ENCODE measurements around the gene VDAC2. TPM values are rescaled to one million over a fixed set of nuclear protein-coding genes. Genes with fewer than 3 reads are reported as not detected.

The VDAC2 gene
- total RNA-seq, 1 experiment from 2014 or later: 284 TPM

DNA sequence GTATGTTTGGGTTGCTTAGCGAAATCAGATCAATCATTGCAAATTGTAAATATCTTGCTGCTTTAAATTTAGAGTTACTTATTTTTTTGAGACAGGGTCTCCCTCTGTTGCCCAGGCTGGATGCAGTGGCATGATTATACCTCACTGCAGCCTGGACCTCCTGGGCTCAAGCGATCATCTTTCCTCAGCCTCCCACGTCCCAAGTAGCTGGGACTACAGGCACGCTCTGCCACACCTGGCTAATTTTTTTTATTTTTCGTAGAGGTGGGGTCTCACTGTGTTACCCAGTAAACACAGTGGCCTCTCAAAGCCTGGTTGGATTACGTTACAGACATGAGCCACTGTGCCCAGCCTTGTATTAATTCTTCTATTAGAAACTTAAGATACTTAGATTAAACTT lies 1.7 kb downstream of the VDAC2 start (continued):
- TF ChIP-seq, protein P1, sequence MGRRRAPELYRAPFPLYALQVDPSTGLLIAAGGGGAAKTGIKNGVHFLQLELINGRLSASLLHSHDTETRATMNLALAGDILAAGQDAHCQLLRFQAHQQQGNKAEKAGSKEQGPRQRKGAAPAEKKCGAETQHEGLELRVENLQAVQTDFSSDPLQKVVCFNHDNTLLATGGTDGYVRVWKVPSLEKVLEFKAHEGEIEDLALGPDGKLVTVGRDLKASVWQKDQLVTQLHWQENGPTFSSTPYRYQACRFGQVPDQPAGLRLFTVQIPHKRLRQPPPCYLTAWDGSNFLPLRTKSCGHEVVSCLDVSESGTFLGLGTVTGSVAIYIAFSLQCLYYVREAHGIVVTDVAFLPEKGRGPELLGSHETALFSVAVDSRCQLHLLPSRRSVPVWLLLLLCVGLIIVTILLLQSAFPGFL (CRISPR knock-in tag; IDR thresholded peaks at IDR 0.05; ENCODE audit: borderline replicate concordance): no peak
- TF ChIP-seq FOXP1 (CRISPR knock-in tag; IDR thresholded peaks at IDR 0.05; ENCODE audit: borderline replicate concordance) (no peak), JAZF1 (CRISPR knock-in tag; IDR thresholded peaks at IDR 0.05) (no peak), IRF2 (CRISPR knock-in tag; IDR thresholded peaks at IDR 0.05; ENCODE audit: borderline replicate concordance, low read depth) (no peak), TP53 (CRISPR knock-in tag; IDR thresholded peaks at IDR 0.05) (no peak)
- TF ChIP-seq, protein P2, sequence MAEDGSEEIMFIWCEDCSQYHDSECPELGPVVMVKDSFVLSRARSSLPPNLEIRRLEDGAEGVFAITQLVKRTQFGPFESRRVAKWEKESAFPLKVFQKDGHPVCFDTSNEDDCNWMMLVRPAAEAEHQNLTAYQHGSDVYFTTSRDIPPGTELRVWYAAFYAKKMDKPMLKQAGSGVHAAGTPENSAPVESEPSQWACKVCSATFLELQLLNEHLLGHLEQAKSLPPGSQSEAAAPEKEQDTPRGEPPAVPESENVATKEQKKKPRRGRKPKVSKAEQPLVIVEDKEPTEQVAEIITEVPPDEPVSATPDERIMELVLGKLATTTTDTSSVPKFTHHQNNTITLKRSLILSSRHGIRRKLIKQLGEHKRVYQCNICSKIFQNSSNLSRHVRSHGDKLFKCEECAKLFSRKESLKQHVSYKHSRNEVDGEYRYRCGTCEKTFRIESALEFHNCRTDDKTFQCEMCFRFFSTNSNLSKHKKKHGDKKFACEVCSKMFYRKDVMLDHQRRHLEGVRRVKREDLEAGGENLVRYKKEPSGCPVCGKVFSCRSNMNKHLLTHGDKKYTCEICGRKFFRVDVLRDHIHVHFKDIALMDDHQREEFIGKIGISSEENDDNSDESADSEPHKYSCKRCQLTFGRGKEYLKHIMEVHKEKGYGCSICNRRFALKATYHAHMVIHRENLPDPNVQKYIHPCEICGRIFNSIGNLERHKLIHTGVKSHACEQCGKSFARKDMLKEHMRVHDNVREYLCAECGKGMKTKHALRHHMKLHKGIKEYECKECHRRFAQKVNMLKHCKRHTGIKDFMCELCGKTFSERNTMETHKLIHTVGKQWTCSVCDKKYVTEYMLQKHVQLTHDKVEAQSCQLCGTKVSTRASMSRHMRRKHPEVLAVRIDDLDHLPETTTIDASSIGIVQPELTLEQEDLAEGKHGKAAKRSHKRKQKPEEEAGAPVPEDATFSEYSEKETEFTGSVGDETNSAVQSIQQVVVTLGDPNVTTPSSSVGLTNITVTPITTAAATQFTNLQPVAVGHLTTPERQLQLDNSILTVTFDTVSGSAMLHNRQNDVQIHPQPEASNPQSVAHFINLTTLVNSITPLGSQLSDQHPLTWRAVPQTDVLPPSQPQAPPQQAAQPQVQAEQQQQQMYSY (CRISPR knock-in tag; IDR thresholded peaks at IDR 0.05): no peak

DNA sequence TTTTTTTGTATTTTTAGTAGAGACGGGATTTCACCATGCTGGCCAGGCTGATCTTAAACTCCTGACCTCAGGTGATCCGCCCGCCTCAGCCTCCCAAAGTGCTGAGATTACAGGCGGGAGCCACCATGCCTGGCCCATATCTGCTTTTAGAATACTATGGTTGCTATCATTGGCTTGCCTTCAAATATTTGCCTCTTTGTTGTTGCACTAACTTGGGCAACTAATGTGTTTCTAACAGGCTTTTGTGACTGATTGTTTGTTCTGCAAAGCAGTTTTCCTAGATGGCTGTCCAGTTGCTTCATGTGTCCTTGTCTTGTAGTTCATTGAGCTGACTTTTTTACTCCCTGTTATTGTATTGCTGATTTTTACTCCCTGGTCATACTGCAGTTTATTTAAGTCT lies 9.7 kb downstream of the VDAC2 start:
- CTCF ChIA-PET: interaction anchor here (1.0 kb wide), 1 partner anchor 15 kb away, joined by 3 read pairs; the partner anchor contains the start of gene COMTD1
- Mint-ChIP-seq H3K27ac (peak overlapping the region; percentile 63), H3K4me1 (peaks cover 37% of the 10 kb centered on the region), H3K4me3 (no peak overlapping the region), H3K36me3 (peaks cover 92% of the 10 kb centered on the region), H3K9me3 (no peaks in the 10 kb centered on the region), H3K27me3 (ENCODE audit: low read depth) (no peaks in the 10 kb centered on the region)
- no peak for ATAC-seq
- TF ChIP-seq, protein P2 (CRISPR knock-in tag; IDR thresholded peaks at IDR 0.05): no peak
- TF ChIP-seq SMAD3 (CRISPR knock-in tag; IDR thresholded peaks at IDR 0.05; ENCODE audit: borderline replicate concordance) (no peak), JAZF1 (CRISPR knock-in tag; IDR thresholded peaks at IDR 0.05) (no peak), IRF2 (CRISPR knock-in tag; IDR thresholded peaks at IDR 0.05; ENCODE audit: borderline replicate concordance, low read depth) (no peak), ZNF423 (CRISPR knock-in tag; IDR thresholded peaks at IDR 0.05) (no peak), ZNF263 (CRISPR knock-in tag; IDR thresholded peaks at IDR 0.05; ENCODE audit: low read depth) (no peak)
- TF ChIP-seq, protein P3, sequence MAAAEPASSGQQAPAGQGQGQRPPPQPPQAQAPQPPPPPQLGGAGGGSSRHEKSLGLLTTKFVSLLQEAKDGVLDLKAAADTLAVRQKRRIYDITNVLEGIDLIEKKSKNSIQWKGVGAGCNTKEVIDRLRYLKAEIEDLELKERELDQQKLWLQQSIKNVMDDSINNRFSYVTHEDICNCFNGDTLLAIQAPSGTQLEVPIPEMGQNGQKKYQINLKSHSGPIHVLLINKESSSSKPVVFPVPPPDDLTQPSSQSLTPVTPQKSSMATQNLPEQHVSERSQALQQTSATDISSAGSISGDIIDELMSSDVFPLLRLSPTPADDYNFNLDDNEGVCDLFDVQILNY (CRISPR knock-in tag; IDR thresholded peaks at IDR 0.05): no peak
- TF ChIP-seq, protein P4, sequence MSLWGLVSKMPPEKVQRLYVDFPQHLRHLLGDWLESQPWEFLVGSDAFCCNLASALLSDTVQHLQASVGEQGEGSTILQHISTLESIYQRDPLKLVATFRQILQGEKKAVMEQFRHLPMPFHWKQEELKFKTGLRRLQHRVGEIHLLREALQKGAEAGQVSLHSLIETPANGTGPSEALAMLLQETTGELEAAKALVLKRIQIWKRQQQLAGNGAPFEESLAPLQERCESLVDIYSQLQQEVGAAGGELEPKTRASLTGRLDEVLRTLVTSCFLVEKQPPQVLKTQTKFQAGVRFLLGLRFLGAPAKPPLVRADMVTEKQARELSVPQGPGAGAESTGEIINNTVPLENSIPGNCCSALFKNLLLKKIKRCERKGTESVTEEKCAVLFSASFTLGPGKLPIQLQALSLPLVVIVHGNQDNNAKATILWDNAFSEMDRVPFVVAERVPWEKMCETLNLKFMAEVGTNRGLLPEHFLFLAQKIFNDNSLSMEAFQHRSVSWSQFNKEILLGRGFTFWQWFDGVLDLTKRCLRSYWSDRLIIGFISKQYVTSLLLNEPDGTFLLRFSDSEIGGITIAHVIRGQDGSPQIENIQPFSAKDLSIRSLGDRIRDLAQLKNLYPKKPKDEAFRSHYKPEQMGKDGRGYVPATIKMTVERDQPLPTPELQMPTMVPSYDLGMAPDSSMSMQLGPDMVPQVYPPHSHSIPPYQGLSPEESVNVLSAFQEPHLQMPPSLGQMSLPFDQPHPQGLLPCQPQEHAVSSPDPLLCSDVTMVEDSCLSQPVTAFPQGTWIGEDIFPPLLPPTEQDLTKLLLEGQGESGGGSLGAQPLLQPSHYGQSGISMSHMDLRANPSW (CRISPR knock-in tag; conservative IDR thresholded peaks at IDR 0.05; ENCODE audit: low read depth): no peak
- TF ChIP-seq, protein P5, sequence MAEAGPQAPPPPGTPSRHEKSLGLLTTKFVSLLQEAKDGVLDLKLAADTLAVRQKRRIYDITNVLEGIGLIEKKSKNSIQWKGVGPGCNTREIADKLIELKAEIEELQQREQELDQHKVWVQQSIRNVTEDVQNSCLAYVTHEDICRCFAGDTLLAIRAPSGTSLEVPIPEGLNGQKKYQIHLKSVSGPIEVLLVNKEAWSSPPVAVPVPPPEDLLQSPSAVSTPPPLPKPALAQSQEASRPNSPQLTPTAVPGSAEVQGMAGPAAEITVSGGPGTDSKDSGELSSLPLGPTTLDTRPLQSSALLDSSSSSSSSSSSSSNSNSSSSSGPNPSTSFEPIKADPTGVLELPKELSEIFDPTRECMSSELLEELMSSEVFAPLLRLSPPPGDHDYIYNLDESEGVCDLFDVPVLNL (CRISPR knock-in tag; IDR thresholded peaks at IDR 0.05; ENCODE audit: borderline replicate concordance, low read depth): no peak
- POLR2A ChIA-PET: no interaction called here
- DNase-seq (ENCODE audit: low spot score): no peak
